Testis (tissue), 3 donors: Measurements from ENCODE around the gene NOM1. TPM values are rescaled to one million over a fixed set of nuclear protein-coding genes. Genes with fewer than 3 reads are reported as not detected.

Experiments used
- DNase-seq: peaks from one replicate; pipeline ENCODE4 v3.0.0-alpha.2; 2019
- H3K27ac ChIP-seq, 2 donors: fragments of 200-600 bp; sonication (generic); one replicate each; pipeline ENCODE4 v1.5.1; 2019
- H3K27me3 ChIP-seq: fragments of 200-600 bp; sonication (generic); one replicate; pipeline ENCODE4 v1.5.1; 2019
- H3K36me3 ChIP-seq: fragments of 200-600 bp; sonication (generic); one replicate; pipeline ENCODE4 v1.5.1; 2017; ENCODE audit warnings: low read depth; ENCODE audit errors: missing control alignments
- H3K4me1 ChIP-seq: fragments of 200-600 bp; sonication (generic); one replicate; pipeline ENCODE4 v1.5.1; 2019
- H3K4me3 ChIP-seq, 2 donors: fragments of 200-600 bp; sonication (generic); one replicate each; pipeline ENCODE4 v1.5.1; 2017 to 2019
- H3K9me3 ChIP-seq: fragments of 200-600 bp; sonication (generic); one replicate; pipeline ENCODE4 v1.5.1; 2017
- CTCF ChIP-seq, 3 experiments: fragments of 450-650 bp in 2 of 3; fragments of 200-600 bp in 1 of 3; sonication (generic) in 1 of 3; IDR thresholded peaks; one replicate each; pipeline ENCODE4 v1.5.1; 2016 to 2019; ENCODE audit warnings: antibody characterized with exemption in 3 of 3, mild to moderate bottlenecking in 2 of 3, moderate library complexity in 1 of 3
- POLR2A ChIP-seq: fragments of 450-650 bp; IDR thresholded peaks from one replicate; pipeline ENCODE4 v1.6.1; 2017; ENCODE audit warnings: antibody characterized with exemption, mild to moderate bottlenecking, moderate library complexity
- WGBS, 2 donors: methylation state at CpG; one replicate each; pipeline ENCODE4 v1.1.5; 2018; 5-methylcytosine and 5-hydroxymethylcytosine counted together
- intact Hi-C: fragments of 100-400 bp; cut with DNase I; formaldehyde crosslinking; loops from one replicate; pipeline ENCODE4 v1.15.1; 2023; ENCODE audit warnings: low total_unique reads
- polyA plus RNA-seq: library from polyadenylated mRNA; stranded (reverse); fragments of 350-450 nt; fragmentation: Illumina TruSeq; extraction: RNeasy Lipid Tissue Mini Kit (QIAGEN cat#74804); gene quantifications from one replicate; pipeline ENCODE4 v1.2.3, GENCODE V29; 2014; ENCODE audit warnings: low read depth, low replicate concordance; ENCODE audit not compliant: insufficient read depth
- total RNA-seq, 2 donors: library from RNA; depleted of rRNA; stranded (reverse); fragments of >200 nt; gene quantifications; one replicate each; pipeline ENCODE4 v1.2.3, GENCODE V29; 2016

NOM1 gene
- total and polyA plus RNA-seq, 3 donors from 2014 or later: 20.2 to 47.1 (median 42.8) TPM

GRCh38 chr7:157005456-157006204 is 56.1 kb downstream of the NOM1 start:
- no peak overlapping the region for H3K27ac ChIP-seq
- H3K4me3 ChIP-seq: no peak overlapping the region
- WGBS, 2 donors: 1 to 2% methylated on average over 40 to 45 of the region's 77 CpGs
- H3K36me3 ChIP-seq: no peaks in the 10 kb centered on the region
- intact Hi-C loops: no loop called here
- H3K4me1 ChIP-seq: peaks cover 6% of the 10 kb centered on the region
- DNase-seq: no peak
- H3K27me3 ChIP-seq: peaks cover under 1% of the 10 kb centered on the region
- TF ChIP-seq POLR2A: no peak
- TF ChIP-seq CTCF (IDR thresholded peaks at IDR 0.05): no peak
- H3K9me3 ChIP-seq: no peaks in the 10 kb centered on the region

GRCh38 chr7:157006205-157006747 is 56.8 kb downstream of the NOM1 start:
- Histone ChIP-seq H3K27ac (no peak overlapping the region), H3K27me3 (no peaks in the 10 kb centered on the region), H3K36me3 (no peaks in the 10 kb centered on the region), H3K9me3 (no peaks in the 10 kb centered on the region), H3K4me1 (peaks cover 11% of the 10 kb centered on the region), H3K4me3 (no peak overlapping the region)
- TF ChIP-seq CTCF (IDR thresholded peaks at IDR 0.05): no peak
- no peak for TF ChIP-seq POLR2A
- intact Hi-C loops: no loop called here
- no peak for DNase-seq
- WGBS, 2 donors: 6 to 7% methylated on average over 36 to 39 of the region's 39 CpGs

- TF ChIP-seq CTCF (IDR thresholded peaks at IDR 0.05) (no peak), POLR2A (no peak)
- Histone ChIP-seq H3K36me3 (no peaks in the 10 kb centered on the region), H3K27ac (no peak overlapping the region), H3K9me3 (no peaks in the 10 kb centered on the region), H3K4me3 (no peak overlapping the region), H3K4me1 (peaks cover 12% of the 10 kb centered on the region), H3K27me3 (no peaks in the 10 kb centered on the region)
- WGBS, 2 donors: 20 to 47% methylated on average over 6 to 7 of the region's 7 CpGs
- intact Hi-C loops: no loop called here
- DNase-seq: no peak
These were observed 57.4 kb downstream of the NOM1 start for GRCh38 chr7:157006829-157007469.

GRCh38 chr7:157007470-157008066 is 58.1 kb downstream of the NOM1 start:
- Histone ChIP-seq H3K36me3 (no peaks in the 10 kb centered on the region), H3K27ac (no peak overlapping the region), H3K27me3 (no peaks in the 10 kb centered on the region), H3K9me3 (no peaks in the 10 kb centered on the region), H3K4me1 (peaks cover 12% of the 10 kb centered on the region), H3K4me3 (no peak overlapping the region)
- TF ChIP-seq CTCF (IDR thresholded peaks at IDR 0.05) (no peak), POLR2A (no peak)
- intact Hi-C loops: no loop called here
- no peak for DNase-seq
- 40 to 42% methylated on average over 18 of the region's 18 CpGs for WGBS, 2 donors
